GM20000 (cell line): Measurements from ENCODE around the gene SNRPA1.

Experiments used
- DNase-seq: peaks from one replicate; pipeline ENCODE4 v3.0.0; 2012; ENCODE audit warnings: low spot score
- TF ChIP-seq, protein P1 (sequence below): IDR thresholded peaks from 2 replicates; pipeline ENCODE4 v1.5.1; 2012; ENCODE audit warnings: mild to moderate bottlenecking, control low read depth; ENCODE audit errors: extremely low read depth, missing control alignments

Gene SNRPA1

DNA sequence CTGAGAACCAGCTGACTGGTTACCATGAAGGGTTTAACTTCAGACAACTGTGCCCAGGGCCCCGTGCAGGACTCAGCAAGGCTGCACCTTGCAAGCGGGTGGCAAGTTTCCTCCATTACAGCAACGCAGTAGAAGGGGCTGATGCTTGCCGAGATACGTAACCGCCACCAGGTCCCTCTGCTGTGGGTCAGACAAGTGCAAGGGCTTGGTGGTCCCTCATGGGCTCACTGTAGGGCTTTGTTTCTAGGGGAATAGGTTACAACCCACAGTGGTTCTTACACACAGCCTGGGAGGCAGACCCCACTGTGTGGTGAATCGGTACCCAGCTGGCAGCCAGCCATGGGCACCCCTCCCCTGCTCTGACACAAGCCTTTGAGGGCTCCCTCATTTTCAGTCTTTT is 15.5 kb upstream of the SNRPA1 start:
- TF ChIP-seq, protein P1, sequence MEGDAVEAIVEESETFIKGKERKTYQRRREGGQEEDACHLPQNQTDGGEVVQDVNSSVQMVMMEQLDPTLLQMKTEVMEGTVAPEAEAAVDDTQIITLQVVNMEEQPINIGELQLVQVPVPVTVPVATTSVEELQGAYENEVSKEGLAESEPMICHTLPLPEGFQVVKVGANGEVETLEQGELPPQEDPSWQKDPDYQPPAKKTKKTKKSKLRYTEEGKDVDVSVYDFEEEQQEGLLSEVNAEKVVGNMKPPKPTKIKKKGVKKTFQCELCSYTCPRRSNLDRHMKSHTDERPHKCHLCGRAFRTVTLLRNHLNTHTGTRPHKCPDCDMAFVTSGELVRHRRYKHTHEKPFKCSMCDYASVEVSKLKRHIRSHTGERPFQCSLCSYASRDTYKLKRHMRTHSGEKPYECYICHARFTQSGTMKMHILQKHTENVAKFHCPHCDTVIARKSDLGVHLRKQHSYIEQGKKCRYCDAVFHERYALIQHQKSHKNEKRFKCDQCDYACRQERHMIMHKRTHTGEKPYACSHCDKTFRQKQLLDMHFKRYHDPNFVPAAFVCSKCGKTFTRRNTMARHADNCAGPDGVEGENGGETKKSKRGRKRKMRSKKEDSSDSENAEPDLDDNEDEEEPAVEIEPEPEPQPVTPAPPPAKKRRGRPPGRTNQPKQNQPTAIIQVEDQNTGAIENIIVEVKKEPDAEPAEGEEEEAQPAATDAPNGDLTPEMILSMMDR, result no peak
- no peak for DNase-seq

DNA sequence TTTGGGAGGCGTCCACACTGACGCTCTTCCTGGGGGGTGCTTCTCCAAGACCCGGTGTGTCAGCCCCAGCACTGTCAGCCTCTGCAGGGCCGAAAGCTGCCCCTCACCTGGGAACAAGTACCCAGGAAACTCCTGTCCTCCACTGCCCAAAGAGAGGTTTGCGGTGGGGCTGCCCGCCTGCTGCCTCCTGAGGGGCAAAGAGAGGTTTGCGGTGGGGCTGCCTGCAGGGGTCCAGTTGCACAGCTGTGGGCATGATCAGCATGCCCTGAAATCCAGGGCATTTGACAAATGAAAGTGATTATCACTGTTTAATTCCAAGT is 15.1 kb upstream of the SNRPA1 start:
- TF ChIP-seq, protein P1, result no peak
- DNase-seq, result no peak

DNA sequence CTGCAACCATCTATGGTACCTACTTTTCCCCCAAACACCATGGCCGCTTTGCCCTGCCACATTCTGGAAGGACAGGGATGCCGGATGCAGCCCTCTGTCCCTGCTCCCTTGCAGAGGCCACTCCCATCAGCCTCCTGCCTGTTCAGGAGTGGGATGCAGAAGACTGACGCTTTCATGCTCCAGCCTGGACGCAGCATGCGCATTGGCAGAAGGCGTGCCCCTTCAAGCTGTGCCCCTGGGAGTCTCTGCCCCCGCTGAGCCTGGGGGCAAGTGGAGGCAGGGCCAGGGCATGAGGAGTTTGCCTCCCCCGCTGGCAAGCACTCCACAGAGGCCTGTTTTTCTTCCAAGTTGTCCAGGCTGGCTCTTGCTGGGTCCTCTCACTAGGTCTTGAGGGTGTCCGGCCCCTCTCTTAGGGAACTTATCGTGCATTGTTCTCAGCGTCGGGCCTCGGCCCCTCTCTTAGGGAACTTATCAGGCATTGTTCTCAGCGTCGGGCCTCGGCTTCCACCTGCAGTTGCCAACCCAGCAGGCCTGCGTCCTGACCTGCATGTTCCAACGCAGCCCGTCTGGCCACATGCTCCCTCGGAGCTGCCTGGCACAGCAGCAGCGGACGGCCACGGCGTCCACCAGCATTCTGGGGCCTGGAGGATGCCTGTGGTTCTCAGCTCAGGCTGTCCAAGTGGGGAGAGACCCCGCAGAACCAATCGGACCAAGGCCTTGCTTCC is 14.6 kb upstream of the SNRPA1 start:
- no peak for DNase-seq
- TF ChIP-seq, protein P1, result no peak

DNA sequence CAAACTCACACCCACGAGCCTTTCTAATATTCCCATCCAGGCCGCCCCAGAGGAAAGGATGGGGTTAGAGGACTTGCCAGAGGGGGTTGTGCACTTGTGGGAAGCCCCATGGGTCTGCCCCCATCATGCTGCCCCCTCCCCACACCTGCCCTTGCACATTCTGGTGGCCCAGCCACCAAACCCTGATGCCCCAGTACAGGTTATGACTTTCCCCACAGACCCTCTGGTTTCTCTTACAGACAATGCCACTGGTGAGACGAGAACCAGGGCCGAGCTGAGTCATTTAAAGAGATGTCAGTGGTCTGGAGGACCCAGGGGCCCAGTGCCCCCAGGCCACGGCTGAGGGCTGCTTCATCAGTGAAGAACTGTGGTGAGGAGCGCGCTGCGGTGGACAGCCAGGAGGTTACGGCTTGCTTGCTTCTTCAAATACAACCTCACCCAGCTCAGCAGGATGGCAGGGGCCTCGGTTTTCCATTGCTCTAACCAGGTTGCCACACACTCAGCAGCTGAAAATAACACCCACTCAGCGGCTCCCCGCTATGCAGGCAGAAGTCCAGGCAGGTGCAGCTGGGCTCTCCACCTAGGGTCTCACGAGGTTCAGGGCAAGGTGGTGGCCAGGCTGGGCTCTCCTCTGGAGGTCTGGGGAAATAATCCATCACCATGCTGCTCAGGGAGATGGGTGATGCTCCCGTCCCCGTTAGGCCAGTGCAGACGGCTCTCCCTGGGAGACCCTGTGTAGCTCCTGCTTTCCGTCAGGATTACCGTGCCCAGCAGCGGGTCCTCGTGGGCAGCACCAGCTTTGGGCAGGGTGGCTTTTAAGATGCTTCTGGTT is 13.8 kb upstream of the SNRPA1 start:
- DNase-seq, result no peak

DNA sequence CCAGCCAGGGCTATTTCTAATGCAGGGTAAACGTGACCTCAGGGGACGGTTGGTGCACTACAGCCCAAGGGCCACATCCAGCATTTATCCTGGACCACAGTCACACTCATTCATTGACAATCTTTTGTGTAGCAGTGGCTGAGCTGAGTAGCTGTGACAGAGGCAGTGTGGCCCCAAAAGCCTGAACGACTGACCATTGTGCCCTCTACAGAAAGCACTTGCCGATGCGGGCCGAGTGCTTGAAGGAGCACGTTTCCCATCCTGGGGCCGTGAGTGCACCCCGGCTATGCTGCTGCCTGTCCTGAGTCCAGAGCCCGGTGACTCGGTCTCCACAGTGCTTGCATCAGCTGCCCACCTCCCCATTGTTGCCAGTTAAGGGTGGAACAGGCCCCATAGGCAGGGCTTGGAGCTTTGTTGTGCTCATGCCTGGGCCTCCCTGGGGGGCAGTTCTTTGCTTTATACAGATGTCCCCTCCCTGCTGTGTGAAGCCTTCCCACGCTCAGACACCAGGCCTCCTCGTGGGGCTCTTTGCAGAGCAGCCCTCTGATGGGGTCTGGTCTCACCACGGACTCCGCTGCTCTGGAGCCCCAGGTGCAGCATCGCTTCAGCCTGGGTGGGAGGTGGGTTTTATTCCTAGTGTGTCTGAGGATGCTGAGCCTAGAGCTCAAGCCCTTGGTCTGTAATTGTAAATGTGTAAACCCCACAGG is 13.0 kb upstream of the SNRPA1 start:
- no peak for DNase-seq
- TF ChIP-seq, protein P1, result no peak

More for the DNA sequence above, 13.8 kb upstream of the SNRPA1 start:
- TF ChIP-seq, protein P1, result no peak

DNA sequence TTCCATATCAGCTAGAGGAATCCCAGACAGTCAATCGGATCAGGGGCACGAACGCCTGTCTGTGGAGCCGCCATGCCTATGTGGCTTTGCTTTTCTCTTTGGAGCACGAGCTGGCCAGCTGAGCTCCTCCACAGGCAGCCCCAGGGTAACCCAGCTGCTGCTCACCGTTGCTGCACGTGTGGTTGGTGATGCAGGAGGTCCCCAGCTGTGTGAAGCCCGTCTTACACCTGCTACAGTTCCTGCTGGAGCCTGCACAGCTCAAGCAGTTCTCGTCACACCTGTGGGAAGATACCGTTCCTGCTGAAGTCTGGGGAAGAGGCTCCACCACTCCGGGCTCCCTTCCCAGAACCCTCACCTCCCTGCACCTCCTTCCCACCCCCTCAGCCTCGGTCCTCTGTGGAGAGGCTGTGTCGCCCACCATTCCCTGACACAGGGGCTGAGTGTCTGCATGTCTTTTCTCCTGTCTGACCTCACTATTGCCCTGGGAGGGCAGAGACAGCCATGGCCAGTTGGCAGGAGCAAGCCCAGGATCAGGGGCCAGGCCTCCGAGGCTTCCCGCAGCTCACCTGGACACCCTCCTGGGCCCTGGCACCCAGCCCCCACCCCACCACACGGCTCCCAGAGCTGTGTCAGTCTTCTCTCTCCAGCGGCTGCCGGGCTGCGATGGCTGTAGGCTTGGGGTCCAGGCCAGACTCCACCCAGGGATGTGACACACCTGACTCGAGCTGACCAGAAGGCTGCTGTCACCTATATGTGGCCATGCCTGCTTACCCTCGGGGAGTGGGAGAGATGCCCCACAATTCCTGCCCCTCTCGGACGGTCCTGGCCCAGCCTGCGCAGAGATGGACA is 12.2 kb upstream of the SNRPA1 start:
- TF ChIP-seq, protein P1, result no peak
- no peak for DNase-seq
